PFSK-1 (cell line): ENCODE results near the gene SCRG1.

Experiments used
- FOXP2 ChIP-seq: optimal IDR thresholded peaks from 2 replicates; pipeline ENCODE3; 2011; ENCODE audit warnings: borderline replicate concordance, control low read depth, inconsistent platforms; ENCODE audit not compliant: insufficient read depth; ENCODE audit errors: extremely low read length, extremely low read depth
- POLR2AphosphoS5 ChIP-seq: IDR thresholded peaks from 2 replicates; pipeline ENCODE4 v1.6.1; 2012; ENCODE audit warnings: low read depth, mild to moderate bottlenecking, control low read depth, low read length, moderate library complexity
- REST ChIP-seq, 2 experiments: IDR thresholded peaks; 2 replicates each; pipeline versions ENCODE4 v1.6.1 to v1.8.0; 2011 to 2012; ENCODE audit warnings: low read depth in 2 of 2, low read length in 2 of 2, control low read depth in 1 of 2, inconsistent platforms in 1 of 2, mild to moderate bottlenecking in 1 of 2, moderate library complexity in 1 of 2; ENCODE audit not compliant: insufficient read depth in 1 of 2
- SIN3A ChIP-seq: IDR thresholded peaks from 2 replicates; pipeline ENCODE4 v1.6.1; 2012; ENCODE audit warnings: mild to moderate bottlenecking, low read length, moderate library complexity, borderline replicate concordance; ENCODE audit not compliant: insufficient read depth
- TAF1 ChIP-seq: IDR thresholded peaks from 2 replicates; pipeline ENCODE4 v1.6.1; 2012; ENCODE audit warnings: low read length, control low read depth, borderline replicate concordance; ENCODE audit not compliant: insufficient read depth

- TF ChIP-seq POLR2AphosphoS5, result peak; percentile 62; the same call in 1 of the 2 replicates
- TF ChIP-seq TAF1, result no peak
- TF ChIP-seq REST (IDR thresholded peaks at IDR 0.05; ENCODE audit: insufficient read depth in 1 of 2, low read depth in 2 of 2, low read length in 2 of 2), result 0 out of 4 replicates have a peak, but pooled peaks of 1 of the 2 experiments have one; percentile 17
- peak; percentile 75 for TF ChIP-seq FOXP2
- TF ChIP-seq SIN3A, result peak; percentile 81; the same call in 1 of the 2 replicates
These were observed 63.8 kb downstream of the SCRG1 start for GRCh38 chr4:173334891-173335752.
